HuH-7.5 (cell line): Measurements from ENCODE around the gene LZTS2.
"Not testable (repeated sequence)": the region's sequence is repeated elsewhere in the genome, so short reads cannot be mapped to it uniquely, and the experiment has no call there.

Source experiments
- DNase-seq: peaks from one replicate; pipeline ENCODE4 v3.0.0; 2011; ENCODE audit warnings: low spot score

Gene LZTS2

GRCh38 chr10:101033276-101033675, 33.7 kb downstream of the LZTS2 start:
- DNase-seq = no peak

- DNase-seq = not testable (repeated sequence)
These were observed 34.8 kb downstream of the LZTS2 start for GRCh38 chr10:101034404-101034803.

- no peak for DNase-seq
These were observed 35.7 kb downstream of the LZTS2 start for GRCh38 chr10:101035314-101035713.

GRCh38 chr10:101035916-101036702, 36.5 kb downstream of the LZTS2 start:
- DNase-seq = no peak

GRCh38 chr10:101036726-101037125, 37.1 kb downstream of the LZTS2 start:
- no peak for DNase-seq

- DNase-seq = no peak
These were observed 38.9 kb downstream of the LZTS2 start for GRCh38 chr10:101038484-101038883.

GRCh38 chr10:101040061-101040460, 40.5 kb downstream of the LZTS2 start:
- no peak for DNase-seq

GRCh38 chr10:101040851-101041250, 41.2 kb downstream of the LZTS2 start:
- no peak for DNase-seq

- peak; percentile 82 for DNase-seq
These were observed 41.7 kb downstream of the LZTS2 start for GRCh38 chr10:101041252-101041761.

- DNase-seq = no peak
These were observed 42.5 kb downstream of the LZTS2 start for GRCh38 chr10:101042118-101042517.

- peak; percentile 94 for DNase-seq
These were observed 43.2 kb downstream of the LZTS2 start for GRCh38 chr10:101042667-101043362.

GRCh38 chr10:101043363-101043707, 43.7 kb downstream of the LZTS2 start:
- DNase-seq = no peak

GRCh38 chr10:101044117-101044516, 44.5 kb downstream of the LZTS2 start:
- DNase-seq = no peak

GRCh38 chr10:101046332-101047238, 47.0 kb downstream of the LZTS2 start:
- DNase-seq = no peak

GRCh38 chr10:101047268-101047667, 47.7 kb downstream of the LZTS2 start:
- DNase-seq = no peak

- DNase-seq = no peak
These were observed 48.6 kb downstream of the LZTS2 start for GRCh38 chr10:101047961-101048892.

- peak; percentile 81 for DNase-seq
These were observed 50.8 kb downstream of the LZTS2 start for GRCh38 chr10:101050208-101051069.

GRCh38 chr10:101052285-101052684, 52.7 kb downstream of the LZTS2 start:
- DNase-seq = no peak

- no peak for DNase-seq
These were observed 53.9 kb downstream of the LZTS2 start for GRCh38 chr10:101053516-101053915.

GRCh38 chr10:101054351-101054750, 54.7 kb downstream of the LZTS2 start:
- no peak for DNase-seq
